Measurements from ENCODE around the gene FAM186B.

The FAM186B gene

DNA sequence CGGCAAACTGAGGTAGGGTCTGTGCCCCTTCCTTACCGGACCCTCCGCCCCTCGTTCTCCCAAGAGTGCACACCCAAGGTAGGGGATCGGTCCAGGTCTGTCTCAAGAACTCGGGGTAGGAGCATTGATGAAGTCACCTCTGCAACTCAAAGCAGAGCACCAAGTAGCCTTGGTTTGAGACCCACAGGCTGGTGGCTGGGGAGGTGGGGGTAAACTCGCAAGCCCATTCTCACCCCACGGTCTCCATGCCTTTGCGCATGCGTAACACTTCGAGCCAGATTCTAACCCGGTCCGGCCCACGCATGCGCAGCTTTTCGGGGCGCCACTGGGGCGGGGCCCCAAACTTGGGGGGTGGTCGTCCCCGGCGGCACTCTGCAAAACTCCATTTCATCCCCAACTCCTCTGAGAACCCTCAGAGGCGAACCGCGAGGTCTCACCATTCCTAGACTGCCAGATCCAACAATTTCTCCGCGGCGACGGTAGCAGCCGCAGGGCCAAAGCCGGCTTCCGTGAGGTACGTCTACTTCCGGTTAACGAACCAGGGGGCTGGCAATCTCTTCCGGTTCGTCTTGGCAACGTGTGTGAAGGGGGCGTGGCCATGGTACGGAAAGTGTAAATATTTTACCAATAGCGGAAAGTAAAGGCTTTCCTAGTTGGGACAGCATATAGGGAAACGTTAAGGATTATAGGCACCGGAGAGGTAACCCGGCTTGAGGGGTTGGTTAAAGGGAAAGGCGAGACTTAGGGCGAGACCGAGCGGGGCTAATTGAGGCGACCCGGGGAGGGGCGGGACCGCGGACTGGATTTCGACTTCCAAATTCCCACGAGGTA is 37.6 kb downstream of the FAM186B start, which contains the start of gene MCRS1:
MCRS1 (minus strand) TSS at position 532 of the 831 bp plus-strand sequence. CDS start 1,411 bp downstream, outside the sequence.
- peak; percentile 94 for DNase-seq (ENCODE audit: low read depth in 2 of 2)
- TF ChIP-seq, protein P1, sequence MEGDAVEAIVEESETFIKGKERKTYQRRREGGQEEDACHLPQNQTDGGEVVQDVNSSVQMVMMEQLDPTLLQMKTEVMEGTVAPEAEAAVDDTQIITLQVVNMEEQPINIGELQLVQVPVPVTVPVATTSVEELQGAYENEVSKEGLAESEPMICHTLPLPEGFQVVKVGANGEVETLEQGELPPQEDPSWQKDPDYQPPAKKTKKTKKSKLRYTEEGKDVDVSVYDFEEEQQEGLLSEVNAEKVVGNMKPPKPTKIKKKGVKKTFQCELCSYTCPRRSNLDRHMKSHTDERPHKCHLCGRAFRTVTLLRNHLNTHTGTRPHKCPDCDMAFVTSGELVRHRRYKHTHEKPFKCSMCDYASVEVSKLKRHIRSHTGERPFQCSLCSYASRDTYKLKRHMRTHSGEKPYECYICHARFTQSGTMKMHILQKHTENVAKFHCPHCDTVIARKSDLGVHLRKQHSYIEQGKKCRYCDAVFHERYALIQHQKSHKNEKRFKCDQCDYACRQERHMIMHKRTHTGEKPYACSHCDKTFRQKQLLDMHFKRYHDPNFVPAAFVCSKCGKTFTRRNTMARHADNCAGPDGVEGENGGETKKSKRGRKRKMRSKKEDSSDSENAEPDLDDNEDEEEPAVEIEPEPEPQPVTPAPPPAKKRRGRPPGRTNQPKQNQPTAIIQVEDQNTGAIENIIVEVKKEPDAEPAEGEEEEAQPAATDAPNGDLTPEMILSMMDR (IDR thresholded peaks at IDR 0.05; ENCODE audit: low read depth, low read length): no peak
- H3K4me3 ChIP-seq (replicated peaks in 1 of 2; ENCODE audit: low read depth in 2 of 2, low read length in 2 of 2): peak within 1 kb of the TSS; percentile 74 to 89

DNA sequence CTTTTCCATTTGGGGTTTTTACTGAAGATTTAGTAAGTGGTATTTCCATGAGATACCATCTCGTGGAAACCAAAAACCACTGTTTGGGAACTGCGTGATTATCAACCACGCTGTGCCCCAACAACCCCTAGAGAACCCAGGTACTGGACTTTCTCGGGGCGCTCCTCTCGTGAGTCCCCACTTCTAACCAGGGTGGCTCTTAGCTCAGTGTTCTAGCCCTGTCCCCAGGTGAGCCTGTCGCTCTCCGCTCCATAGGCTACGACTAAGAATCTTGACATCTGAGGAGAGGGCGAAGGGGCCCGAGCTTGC is 38.2 kb downstream of the FAM186B start:
- H3K4me3 ChIP-seq (replicated peaks in 1 of 2; ENCODE audit: low read depth in 2 of 2, low read length in 2 of 2): peak overlapping the region; percentile 74 to 89
- TF ChIP-seq, protein P1 (IDR thresholded peaks at IDR 0.05; ENCODE audit: low read depth, low read length): no peak
- no peak for DNase-seq (ENCODE audit: low read depth in 2 of 2)

DNA sequence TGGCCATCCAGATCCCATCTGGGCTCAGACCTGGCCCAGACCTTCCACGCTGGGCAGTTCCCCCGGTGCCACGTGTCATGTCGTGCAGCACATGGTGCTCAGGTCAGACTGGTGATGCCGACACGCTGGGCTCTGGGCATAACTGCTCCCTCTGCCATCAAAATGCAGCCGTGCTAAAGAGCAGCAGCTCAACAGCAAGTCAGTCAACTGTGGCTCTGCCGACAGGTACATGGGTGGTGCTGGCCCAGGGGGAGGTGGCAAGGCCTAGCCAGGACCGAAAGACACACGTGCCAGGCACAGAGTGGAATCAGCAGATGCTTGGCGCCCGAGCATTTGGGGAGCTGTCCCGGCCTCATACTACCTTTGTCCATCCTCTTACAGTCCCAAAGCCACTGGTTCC is 39.1 kb downstream of the FAM186B start:
- TF ChIP-seq, protein P1 (IDR thresholded peaks at IDR 0.05; ENCODE audit: low read depth, low read length): no peak
- DNase-seq (ENCODE audit: low read depth in 2 of 2): no peak
- H3K4me3 ChIP-seq (replicated peaks in 1 of 2; ENCODE audit: low read depth in 2 of 2, low read length in 2 of 2): no peak overlapping the region

DNA sequence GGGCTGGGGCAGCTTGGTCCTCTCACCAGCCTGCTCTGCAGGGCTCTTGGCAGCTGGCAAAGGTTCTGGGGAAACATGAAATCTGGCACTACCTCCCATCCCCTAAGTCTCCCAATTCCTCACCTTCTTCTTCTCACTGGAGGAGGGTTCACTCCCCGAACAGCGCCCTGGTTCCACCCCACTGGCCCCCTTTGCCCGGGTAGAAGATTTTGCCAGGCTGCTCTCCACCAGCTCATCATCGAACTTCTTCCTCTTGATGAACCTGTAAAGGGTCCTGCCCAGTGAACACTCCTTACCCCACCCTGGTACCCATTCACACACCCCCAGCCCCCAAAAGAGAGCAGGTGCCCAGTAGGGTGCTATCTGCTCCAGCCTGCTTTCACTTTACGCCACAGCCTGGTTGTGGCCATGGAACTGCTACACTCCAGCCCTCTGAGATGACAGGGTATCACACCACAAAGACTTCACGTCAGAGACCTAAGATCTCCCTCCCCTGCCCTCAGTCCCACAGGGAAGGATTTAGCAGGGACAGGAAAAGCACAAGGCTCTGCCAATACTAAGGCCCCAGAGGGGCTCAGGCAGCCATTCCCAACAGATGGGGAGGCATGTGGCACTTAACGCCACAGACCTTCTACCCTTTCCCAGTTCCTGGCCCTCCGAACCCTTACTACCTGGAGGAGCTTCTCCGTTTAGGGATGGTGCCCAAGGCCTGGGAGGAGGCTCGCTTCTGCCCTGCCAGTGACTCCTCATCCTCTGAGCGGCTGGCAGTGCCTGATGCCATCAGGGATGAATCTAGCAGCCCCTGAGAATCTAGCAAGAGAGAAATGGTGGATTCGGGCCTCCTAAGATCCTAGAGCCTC is 39.8 kb downstream of the FAM186B start:
- no peak overlapping the region for H3K4me3 ChIP-seq (replicated peaks in 1 of 2; ENCODE audit: low read depth in 2 of 2, low read length in 2 of 2)
- no peak for DNase-seq (ENCODE audit: low read depth in 2 of 2)
- TF ChIP-seq, protein P1 (IDR thresholded peaks at IDR 0.05; ENCODE audit: low read depth, low read length): no peak

DNA sequence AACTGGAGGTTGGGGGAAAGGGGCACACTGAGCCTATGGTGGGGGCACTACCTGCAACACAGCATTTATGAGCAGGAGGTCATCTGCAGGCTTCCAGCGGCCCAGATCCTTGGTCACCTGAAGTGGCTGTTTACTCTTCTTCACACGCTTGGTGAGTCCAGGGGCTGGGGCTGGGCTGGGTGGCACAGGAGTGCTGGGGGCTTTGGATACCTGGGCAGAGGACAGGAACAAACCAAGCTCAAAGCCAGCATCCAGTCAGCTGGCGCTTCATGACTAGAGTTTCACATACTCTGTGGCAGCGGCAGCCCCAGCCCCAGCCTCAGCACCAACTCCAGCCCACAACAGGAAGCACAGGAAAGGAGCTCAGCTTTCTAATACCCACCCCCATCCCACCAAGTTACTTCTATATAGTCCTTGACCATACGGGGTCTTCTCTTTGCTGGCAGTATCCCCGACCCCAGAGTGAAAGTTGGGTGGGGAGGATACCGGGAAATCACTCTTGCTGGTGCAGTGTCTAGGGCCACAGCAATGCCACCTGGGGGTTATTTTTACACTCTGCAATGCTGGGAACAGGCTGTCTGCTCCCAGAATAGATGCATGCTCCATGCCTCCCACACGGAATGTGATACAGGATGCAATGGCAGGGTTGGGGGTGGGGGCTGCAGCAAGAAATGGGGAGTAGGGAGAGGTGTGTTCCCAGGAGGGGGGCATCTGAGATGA is 40.6 kb downstream of the FAM186B start:
- TF ChIP-seq, protein P1 (IDR thresholded peaks at IDR 0.05; ENCODE audit: low read depth, low read length): no peak
- H3K4me3 ChIP-seq (replicated peaks in 1 of 2; ENCODE audit: low read depth in 2 of 2, low read length in 2 of 2): no peak overlapping the region
- DNase-seq (ENCODE audit: low read depth in 2 of 2): no peak

- DNase-seq (ENCODE audit: low read depth in 2 of 2): no peak
- H3K4me3 ChIP-seq (replicated peaks in 1 of 2; ENCODE audit: low read depth in 2 of 2, low read length in 2 of 2): no peak overlapping the region
- TF ChIP-seq, protein P1 (IDR thresholded peaks at IDR 0.05; ENCODE audit: low read depth, low read length): no peak
Measured at GRCh38 chr12:49563951-49564685, 41.3 kb downstream of the FAM186B start.
